Measurements from ENCODE around the gene MINAR1. TPM values are rescaled to one million over a fixed set of nuclear protein-coding genes. Genes with fewer than 3 reads are reported as not detected.
"Not testable (repeated sequence)": the region's sequence is repeated elsewhere in the genome, so short reads cannot be mapped to it uniquely, and the experiment has no call there.

The MINAR1 gene, protein sequence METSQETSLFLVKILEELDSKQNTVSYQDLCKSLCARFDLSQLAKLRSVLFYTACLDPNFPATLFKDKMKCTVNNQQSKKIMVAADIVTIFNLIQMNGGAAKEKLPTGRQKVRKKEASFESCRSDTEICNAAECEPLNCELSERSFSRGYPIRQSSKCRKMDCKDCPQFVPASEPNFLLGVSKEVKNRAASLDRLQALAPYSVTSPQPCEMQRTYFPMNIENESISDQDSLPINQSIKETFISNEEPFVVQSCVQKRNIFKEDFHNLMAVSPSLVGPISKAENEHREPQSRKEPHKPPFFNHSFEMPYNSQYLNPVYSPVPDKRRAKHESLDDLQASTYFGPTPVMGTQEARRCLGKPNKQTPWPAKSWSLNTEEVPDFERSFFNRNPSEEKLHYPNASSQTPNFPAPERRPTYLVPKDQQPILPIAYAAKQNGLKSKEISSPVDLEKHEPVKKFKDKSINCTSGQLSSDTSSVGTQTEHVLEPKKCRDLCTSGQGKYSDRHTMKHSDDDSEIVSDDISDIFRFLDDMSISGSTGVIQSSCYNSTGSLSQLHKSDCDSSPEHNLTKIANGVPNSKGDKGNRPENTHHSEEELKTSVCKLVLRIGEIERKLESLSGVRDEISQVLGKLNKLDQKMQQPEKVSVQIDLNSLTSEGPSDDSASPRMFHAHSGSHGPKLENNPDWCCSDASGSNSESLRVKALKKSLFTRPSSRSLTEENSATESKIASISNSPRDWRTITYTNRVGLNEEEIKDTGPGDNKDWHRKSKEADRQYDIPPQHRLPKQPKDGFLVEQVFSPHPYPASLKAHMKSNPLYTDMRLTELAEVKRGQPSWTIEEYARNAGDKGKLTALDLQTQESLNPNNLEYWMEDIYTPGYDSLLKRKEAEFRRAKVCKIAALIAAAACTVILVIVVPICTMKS
- polyA plus RNA-seq (ENCODE audit: insufficient read length in 4 of 4): 1 to 10 TPM in 3 of 4 donors, under 1 TPM in 1; 0.97 to 1.4 (median 1.1) TPM

DNA sequence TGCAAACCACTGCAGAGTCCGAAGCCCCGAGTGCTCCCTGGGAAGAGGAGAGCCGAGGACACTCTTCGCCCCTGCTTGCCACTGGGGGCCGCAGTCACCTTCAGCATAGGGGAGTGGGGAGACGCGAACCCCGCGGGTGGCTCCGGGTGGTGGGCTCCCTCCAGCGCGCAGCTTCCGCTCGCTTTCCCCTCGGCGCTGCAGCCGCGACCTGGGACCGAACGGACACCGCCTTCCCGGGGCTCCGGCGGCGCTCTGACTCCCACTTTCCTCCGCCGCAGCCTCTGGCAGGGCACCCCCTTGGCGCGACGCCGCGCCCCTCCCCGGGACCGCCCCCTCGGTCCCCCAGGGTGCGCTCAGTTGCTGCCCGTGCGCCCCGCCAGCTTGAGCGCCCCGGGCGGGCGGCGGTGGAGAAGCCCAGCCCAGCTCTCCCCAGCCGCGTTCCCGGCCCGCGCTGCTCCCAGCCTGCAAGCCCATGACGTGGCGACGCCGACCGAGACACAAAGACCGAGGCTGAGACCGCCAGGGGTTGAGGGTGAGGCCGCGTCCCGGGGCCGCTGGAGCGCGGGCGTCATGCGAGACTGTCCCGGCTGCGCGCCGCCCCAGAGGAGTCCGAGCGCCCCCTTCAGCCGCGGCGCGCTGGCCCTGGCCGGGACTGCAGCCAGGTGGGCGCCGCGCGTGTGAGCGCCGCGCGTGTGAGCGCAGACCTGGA, at the start of gene MINAR1:
MINAR1 (plus strand) TSS at position 701 of the 709 bp plus-strand sequence. CDS start 23,812 bp downstream, outside the sequence.
- DNase-seq (ENCODE audit: low read depth in 4 of 4, low spot score in 3 of 4): peak in 2 of 4 donors; percentile 27 to 29

DNA sequence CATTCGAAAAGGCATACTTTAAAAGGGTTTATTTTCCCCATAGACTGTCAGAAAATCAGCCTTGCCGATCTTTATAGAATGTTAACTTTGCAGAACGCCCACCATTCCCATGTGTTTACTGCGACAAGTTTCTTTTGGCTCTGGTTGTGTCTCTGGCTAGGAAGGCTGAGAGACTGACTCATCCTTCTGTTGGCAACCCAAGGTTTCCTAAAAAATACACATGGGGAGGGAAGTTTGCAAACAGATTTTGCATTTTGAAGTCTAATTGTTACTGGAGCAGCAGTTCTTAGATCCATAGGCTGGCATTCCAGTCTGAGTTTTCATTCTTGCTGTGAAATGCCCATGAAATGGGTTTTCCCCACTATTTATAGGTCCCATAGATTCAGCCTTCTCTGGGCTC, 37.9 kb upstream of the MINAR1 start:
- no peak for DNase-seq (ENCODE audit: low read depth in 4 of 4, low spot score in 3 of 4)

DNA sequence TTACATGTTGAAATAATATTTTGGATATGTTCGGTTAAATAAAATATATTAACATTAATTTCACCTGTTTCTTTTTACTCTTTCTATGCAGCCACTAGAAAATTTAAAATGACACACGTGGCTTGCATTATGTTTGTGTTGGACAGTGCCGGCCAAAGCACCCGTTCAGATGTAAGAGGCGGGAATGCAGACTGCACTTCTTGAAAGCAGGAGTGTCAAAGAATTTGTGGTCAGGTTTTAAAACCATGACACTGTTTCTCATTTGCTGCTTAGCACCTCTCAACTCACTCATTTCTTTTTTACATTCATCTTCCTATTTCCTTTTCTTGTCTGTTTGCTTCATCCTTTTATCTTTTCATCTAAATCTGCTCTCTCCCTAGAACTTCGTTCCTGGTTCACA, 35.3 kb upstream of the MINAR1 start:
- DNase-seq (ENCODE audit: low read depth in 4 of 4, low spot score in 3 of 4): no peak

DNA sequence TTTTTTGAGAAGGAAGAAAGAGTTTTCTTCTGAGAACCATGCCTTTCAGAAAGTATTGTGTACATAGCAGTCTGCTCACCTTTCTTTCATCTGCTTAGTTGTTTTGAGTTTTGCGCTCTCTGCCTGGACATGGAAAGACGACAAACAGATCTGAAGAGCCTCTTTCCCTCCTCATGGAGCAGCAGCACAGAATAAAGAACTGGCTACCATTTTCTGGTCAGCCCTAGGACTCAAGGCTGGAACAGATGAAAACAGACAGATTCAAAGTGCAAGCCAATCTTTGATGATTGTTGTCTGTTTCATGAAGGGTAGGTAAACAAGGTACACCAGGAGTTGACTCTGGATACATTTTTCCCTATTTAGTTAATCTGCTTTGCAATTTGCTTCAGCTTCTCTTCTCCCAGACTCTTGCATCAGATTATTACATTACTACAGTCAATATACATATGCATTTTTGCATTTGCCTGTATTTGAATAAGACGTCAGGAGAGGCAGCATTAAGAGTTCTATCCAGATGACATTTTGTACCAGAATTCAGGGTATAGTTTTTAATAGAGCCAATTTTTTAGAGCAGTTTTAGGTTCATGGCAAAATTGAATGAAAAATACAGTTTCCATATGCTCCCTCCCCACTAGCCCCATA, 34.7 kb upstream of the MINAR1 start:
- no peak for DNase-seq (ENCODE audit: low read depth in 4 of 4, low spot score in 3 of 4)

DNA sequence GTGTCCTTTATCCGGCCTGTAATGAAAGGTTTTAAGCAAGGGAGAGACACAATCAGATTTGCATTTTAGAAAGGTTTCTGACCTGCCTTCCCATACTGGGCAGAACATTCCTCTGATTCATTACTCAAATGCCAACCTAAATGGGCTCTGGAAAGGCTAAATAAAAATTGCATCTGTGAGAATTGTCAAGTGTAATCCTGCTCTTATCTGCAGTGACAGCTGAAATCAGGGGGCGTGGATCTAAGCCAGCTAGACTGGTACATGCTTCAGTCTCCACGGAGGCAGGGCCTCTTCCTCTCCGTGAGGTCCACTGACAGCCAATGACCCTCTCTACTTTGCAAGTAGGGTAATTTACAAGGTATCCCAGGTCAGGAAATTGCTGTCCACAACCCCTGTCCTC, 32.5 kb upstream of the MINAR1 start:
- DNase-seq (ENCODE audit: low read depth in 4 of 4, low spot score in 3 of 4): no peak

DNA sequence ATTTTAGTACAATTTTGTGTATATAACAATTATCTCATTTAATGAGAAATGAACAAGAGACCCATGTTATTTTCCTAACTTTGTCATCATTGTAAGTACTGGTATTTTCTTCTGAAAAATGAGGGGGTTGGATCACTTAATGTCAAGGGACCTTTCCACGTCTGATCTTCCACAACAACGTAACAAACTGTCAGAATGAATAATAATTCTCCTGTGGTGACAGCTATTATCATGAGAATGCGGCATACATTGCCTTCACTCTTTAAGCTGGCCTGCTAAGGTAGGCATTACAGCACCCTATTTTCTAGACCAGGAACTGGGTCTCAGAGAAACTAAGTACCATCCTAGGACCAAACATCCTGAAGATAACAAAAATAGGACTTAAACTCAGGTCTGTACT, 31.5 kb upstream of the MINAR1 start:
- no peak for DNase-seq (ENCODE audit: low read depth in 4 of 4, low spot score in 3 of 4)

DNA sequence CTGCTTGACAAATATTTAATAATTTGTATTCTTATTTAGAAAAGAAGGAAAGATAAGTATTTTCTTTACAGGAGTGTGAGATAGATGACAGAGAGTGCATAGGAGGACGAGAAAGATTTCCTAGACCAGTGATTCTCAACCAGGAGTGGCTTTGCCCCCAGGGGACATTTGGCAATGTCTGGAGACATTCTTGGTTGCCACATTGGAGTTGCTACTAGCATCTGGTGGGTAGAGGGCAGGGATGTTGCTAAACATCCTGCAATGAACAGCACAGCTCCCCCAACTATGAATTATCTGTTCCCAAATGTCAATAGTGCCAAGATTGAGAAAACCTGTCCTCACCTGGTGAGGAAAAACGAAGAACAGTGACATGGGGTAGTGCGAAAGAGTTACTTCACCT, 30.8 kb upstream of the MINAR1 start:
- no peak for DNase-seq (ENCODE audit: low read depth in 4 of 4, low spot score in 3 of 4)

DNA sequence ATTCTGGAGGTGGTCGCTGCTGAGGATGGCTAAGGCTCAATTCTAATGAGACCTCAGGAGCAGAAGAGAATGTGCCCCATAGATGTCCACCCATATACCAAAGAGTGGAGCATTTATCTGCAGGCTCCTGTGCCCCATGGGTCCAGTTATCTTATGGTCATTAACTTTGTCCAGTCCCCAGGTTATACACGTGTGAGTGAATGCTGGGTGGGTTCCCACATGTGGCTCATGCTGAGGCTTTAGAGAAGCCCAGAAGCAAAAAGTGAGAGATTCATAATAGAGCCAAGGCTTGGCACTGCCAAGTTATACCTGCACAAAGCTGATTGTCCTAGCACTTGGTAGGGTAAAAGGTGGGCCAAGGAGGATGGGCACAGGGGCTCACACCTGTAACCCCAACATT, 30.0 kb upstream of the MINAR1 start:
- DNase-seq (ENCODE audit: low read depth in 4 of 4, low spot score in 3 of 4): no peak

DNA sequence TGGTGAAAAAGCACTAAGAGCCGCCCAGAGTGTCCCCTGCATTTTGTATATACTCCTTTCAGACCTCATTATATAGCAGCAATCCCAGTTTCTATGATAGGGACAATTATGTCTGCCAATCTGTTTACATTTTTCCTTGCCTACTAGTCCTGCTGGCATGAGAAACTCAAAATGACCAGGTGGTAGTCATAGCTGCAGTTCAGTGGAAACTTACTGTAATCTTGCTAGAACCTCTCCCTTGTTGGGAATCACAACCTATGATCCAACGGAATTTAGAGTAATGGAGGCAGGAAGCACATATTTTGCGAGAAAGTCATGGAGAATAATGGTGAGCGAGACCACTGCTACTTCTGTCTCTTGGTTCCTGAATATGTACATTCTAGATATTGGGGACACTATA, 28.6 kb upstream of the MINAR1 start:
- DNase-seq (ENCODE audit: low read depth in 4 of 4, low spot score in 3 of 4): no peak

DNA sequence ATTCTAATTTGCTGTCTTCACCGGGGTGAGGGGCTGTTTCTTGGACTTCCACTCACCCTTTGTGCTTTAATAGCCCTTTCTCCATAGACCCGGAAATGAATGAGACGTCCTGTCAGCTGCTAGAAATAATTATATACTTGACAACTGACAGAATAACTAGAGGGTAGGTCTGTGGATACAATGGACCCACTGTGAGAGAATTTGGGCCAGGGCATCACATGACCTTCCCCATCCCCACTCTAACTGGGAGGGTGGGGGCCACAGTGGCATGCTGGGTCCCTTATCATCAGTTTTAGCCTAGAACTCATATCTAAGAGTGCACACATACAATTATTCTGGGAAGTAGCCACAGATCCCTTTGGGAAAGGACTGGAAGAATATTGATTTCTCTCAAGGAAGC, 25.9 kb upstream of the MINAR1 start:
- no peak for DNase-seq (ENCODE audit: low read depth in 4 of 4, low spot score in 3 of 4)

DNA sequence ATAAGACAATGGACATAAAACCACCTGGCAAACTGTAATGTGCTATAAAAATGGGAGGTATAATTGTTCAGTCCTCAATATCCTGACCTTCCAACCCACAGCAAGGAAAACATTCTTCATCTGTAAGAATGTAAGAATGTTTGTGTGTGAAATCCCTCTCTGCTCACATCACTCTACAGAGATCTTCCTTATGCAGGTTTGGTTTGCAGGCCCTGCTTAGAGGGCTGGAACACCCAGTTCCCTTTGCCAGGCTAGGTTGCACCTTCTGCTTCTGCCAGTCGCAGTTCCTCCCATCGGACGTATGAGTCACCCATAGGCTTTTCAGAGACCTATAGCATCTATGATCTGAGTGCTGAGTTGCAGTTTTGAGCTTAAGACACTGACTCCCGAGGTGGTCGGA, 24.1 kb upstream of the MINAR1 start:
- DNase-seq (ENCODE audit: low read depth in 4 of 4, low spot score in 3 of 4): no peak

DNA sequence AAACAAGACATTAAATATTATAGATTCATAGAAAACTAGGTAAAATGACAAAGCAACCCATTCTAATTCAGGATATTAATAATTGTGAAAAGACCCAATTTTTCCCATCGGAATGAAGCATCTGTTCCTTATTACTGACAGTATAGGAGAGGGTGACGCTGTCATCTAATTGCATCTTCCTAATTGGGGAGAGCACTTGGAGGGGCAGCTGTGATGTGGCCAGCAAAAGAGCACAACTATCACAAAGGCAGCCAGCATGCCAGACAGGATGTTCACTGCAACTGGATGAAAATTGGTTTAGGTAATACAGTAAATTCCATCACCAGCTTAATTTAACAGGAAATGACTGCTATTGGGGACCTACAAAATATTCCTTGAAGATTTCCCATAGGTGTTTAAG, 21.9 kb upstream of the MINAR1 start:
- no peak for DNase-seq (ENCODE audit: low read depth in 4 of 4, low spot score in 3 of 4)

DNA sequence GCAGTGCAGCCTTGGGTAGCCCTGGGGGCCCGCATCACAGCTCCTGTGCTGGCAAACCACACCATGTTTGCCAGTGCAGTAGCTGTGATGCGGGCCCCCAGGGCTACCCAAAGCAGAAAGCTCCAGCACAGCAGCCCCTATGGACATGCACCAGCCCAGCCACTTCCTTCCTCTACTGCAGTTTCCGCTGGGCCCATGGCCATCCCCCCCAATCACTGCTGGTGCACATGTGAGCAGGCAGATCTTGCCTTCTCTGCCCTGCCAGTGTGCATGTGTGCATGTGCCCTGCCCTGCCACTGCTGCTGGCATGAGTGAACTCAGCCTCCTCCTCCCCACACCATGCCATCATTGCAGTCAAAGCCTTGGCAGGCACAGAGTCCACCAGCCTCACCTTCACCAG, 20.1 kb upstream of the MINAR1 start:
- no peak for DNase-seq (ENCODE audit: low read depth in 4 of 4, low spot score in 3 of 4)

DNA sequence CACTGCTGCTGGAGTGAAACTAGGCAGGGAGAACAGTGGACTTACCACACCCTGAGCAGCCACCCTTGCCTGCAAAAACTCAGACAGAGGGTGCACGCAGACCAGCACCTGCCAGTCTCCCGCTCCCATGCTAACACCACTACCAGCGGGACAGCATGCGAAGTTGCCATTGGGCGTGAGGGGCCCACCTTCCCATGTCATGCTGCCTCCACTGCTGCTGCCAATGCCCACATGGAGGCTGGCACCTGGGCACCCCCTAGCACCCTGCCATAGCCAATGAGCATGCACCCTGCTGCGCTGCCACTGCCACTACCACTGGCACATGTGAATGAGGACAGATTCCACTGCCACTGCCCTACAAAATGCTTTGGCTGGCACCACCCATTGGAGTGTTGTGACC, 19.7 kb upstream of the MINAR1 start:
- DNase-seq (ENCODE audit: low read depth in 4 of 4, low spot score in 3 of 4): no peak

DNA sequence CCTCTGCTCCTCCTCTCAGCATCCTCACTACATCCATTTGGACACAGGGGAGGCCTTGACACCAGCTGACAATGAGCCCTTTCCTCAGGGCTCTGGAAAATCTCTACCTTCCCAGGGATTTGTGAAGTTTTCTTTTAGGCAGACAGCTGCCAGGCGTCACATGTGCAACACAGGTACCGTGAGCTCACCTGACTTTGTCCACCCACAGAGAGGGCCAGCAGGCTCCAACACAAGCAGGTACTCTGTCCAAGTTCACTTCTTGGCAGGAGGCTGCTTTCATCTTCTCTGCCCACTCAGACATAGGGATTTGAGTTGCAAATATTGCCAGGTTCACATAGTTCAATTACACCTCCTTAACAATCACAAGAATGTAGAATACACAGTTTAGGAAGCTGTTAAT, 15.3 kb upstream of the MINAR1 start:
- DNase-seq (ENCODE audit: low read depth in 4 of 4, low spot score in 3 of 4): no peak

DNA sequence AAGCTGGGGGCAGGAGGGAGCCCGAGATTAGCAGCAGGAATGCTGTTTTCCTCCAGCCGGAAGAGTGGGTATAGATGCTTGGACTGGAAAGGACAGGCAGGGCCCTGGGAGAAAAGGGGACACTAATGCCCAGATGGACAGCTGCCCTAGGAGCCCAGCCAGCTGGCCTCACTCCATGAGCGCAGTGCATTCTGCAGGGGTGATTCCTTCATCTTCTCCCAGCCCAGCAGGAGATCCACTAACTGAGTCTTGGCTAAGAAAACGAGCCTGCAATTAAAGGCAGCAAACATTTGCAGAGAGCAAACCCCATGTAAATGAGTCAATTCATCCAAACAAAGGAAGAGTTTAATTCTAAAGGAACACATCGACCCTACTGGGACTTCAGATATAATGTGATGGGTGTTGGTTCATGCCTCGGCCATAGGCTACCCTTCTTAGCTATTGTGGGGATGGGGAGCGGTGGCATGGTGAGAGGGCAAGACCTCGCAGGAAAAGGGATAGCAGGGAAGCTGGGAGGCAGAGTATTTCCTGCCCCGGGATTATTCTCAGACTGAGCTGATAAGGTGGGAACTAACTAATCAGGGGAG, 13.3 kb upstream of the MINAR1 start:
- no peak for DNase-seq (ENCODE audit: low read depth in 4 of 4, low spot score in 3 of 4)

DNA sequence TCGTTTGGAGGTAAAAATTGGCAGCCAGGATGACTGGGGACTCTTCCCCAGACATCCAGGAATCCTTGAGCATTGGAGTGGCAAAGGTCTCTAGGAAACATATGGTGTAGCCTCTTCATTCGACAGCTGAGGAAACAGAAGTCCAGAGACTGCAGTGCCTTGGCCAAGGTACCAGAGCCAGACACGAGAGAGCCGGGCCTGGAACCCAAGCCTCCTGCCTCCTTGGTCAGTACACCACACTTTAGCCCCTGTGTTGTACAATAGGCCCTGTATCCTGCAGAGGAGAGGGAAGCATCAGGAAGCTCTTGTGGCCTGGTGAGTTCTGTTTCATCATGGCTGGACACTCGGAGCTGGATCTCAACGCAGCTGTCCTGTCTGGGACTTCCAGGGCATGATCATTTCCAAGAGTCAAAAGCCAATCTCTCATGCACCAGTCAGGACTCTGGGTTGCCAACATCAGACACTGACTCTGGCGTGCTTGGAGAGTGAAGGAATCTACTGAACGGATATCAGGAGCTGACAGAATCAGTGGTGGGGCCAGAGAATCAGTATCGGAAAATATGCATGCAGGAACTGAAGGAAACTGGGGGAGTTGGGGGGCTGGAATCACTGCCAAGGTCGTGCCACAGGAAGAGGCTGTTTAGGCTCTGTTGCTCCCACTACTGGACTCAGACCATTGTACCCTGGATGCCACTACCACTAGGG, 6.4 kb upstream of the MINAR1 start:
- no peak for DNase-seq (ENCODE audit: low read depth in 4 of 4, low spot score in 3 of 4)

DNA sequence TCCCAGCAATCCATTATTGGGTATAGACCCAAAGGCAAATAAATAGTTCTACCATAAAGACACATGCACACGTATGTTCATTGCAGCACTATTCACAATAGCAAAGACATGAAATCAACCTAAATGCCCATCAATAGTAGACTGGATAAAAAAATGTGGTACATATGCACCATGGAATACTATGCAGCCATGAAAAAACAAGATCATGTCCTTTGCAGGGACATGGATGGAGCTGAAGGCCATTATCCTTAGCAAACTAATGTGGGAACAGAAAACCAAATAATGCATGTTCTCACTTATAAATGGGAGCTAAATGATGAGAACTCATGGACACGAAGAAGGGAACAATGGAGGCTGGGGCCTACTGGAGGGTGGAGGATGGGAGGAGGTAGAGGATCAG, 5.2 kb upstream of the MINAR1 start:
- not testable (repeated sequence) for DNase-seq (ENCODE audit: low read depth in 4 of 4, low spot score in 3 of 4)

DNA sequence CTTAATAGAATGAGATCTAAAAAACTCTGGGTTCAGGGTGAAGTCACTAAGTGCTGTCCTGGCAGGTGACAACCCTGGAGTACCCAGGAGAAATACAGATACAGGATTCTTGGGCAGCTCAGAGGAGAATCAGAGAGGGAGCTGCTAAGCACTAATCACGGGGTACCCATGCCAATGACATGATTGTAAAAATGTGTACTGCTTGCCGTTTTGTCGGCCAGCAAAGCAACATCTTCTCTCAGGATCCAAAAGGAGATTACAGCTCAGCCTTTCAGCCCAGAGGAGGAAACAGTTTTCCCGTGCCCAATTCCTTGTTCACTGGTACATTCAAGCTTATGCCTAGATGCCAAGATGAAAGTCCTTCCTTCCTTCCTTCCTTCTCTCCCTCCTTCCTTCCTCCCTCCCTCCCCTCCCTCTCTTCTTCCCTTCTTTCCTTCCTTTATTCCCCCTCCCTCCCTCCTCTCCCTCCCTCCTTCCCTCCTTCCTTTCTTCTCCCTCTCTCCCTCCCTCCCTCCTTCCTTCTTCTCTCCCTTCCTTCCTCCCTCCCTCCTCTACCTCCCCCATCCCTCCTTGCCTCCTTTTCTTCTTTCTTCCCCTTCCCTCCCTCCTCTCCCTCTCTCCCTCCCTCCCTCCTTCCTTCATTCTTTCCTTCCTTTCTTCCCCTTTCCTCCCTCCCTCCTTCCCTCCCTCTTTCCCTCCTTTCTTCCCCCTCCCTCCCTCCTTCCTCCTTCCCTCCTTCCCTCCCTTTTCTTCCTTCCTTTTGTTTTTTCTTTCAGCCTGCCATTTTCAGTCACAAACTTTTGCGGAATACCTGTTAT, 4.1 kb upstream of the MINAR1 start:
- DNase-seq (ENCODE audit: low read depth in 4 of 4, low spot score in 3 of 4): no peak

All from right renal pelvis (tissue), 4 donors.